ENCODE data around the gene TMEM240. TPM values are rescaled to one million over a fixed set of nuclear protein-coding genes. Genes with fewer than 3 reads are reported as not detected.
A peak's percentile ranks its signal among the peaks of the same experiment; 100 is the strongest.
"Not testable (repeated sequence)": the region's sequence is repeated elsewhere in the genome, so short reads cannot be mapped to it uniquely, and the experiment has no call there.

Gene TMEM240
- total and polyA plus RNA-seq, 9 of the 15 experiments (the other 6 are each of a cell fraction or from before 2014, with no cell fraction given), result 0.24 to 2.0 (median 0.69) TPM; not detected in 5

DNA sequence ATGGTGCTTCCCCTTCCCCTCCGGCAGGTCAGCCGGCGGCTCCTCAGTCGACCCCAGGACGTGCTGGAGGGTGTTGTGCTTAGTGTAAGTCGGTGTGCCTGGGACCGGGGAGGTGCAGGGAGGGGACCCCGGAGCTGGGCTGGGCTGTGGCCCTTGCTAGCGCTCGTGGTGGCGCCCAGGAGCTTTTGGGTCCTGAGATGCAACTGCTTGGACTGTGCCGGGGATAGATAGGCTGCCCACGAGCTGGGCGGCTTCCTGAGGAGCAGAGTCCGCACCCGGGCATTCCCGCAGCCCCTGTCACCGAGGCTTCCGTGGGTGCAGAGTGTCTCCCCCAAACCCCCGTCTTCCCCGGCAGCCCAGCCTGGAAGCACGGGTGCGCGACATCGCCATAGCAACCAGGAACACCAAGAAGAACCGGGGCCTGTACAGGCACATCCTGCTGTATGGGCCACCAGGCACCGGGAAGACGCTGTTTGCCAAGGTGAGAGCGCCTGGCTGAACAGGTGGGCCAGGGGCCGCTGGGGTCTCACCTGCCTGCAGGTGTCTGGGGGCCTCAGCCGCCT lies 54.6 kb downstream of the TMEM240 start:
- intact Hi-C loops (cut with micrococcal nuclease); BruUV-seq (replicated peaks); H3K4me2 ChIP-seq (ENCODE audit: insufficient read depth, low read length); H2AFZ ChIP-seq (ENCODE audit: low read depth, low read length); H3K9me3 ChIP-seq (replicated peaks; ENCODE audit: control insufficient read depth, insufficient read depth, low read depth, low read length); H3K79me2 ChIP-seq (ENCODE audit: control insufficient read depth, insufficient read depth, low read length); H3K9me1 ChIP-seq (ENCODE audit: control insufficient read depth, insufficient read depth, low read length); ATAC-seq; in situ Hi-C loops (cut with MboI); H3K4me3 ChIP-seq; FAIRE-seq; H3K27me3 ChIP-seq (ENCODE audit: control insufficient read depth in 2 of 2, insufficient read depth in 2 of 2, low read length in 2 of 2); H3K27ac ChIP-seq (ENCODE audit: extremely low read depth, low read depth, low read length); H4K20me1 ChIP-seq (replicated peaks; ENCODE audit: control insufficient read depth, insufficient read depth, low read length); CTCF ChIA-PET (ENCODE audit: low intra/inter-chr PET ratio); H3K4me1 ChIP-seq (replicated peaks in 1 of 2; ENCODE audit: control insufficient read depth in 2 of 2, insufficient read depth in 2 of 2, low read length in 2 of 2); H3K9ac ChIP-seq (ENCODE audit: insufficient read depth in 1 of 2, low read depth in 2 of 2, low read length in 2 of 2): not testable (repeated sequence)
- 97% methylated on average over 17 of the region's 31 CpGs for WGBS (ENCODE audit: insufficient coverage, low coverage, missing lambda C conversion rate)
- POLR2A ChIA-PET, result interaction anchor here (0.5 kb wide), 1 partner anchor 85 kb away, joined by 3 read pairs; no protein-coding TSS in a partner anchor
- 0 out of 2 replicates have a peak, but pooled peaks have one; percentile 27 for TF ChIP-seq POLR2A (conservative IDR thresholded peaks at IDR 0.05)
- TF ChIP-seq POLR2G (IDR thresholded peaks at IDR 0.05; ENCODE audit: low read depth, low read length), result peak; percentile 60
- peak; percentile 57; the same call in 1 of the 2 replicates for TF ChIP-seq RFX1 (IDR thresholded peaks at IDR 0.05)
- H3K36me3 ChIP-seq (ENCODE audit: control insufficient read depth, insufficient read depth, low read length), result peaks cover 81% of the 10 kb centered on the region
- DNase-seq (ENCODE audit: extremely low read depth in 1 of 4, low spot score in 3 of 4), result peak in 1 of 4 experiments; percentile 9

DNA sequence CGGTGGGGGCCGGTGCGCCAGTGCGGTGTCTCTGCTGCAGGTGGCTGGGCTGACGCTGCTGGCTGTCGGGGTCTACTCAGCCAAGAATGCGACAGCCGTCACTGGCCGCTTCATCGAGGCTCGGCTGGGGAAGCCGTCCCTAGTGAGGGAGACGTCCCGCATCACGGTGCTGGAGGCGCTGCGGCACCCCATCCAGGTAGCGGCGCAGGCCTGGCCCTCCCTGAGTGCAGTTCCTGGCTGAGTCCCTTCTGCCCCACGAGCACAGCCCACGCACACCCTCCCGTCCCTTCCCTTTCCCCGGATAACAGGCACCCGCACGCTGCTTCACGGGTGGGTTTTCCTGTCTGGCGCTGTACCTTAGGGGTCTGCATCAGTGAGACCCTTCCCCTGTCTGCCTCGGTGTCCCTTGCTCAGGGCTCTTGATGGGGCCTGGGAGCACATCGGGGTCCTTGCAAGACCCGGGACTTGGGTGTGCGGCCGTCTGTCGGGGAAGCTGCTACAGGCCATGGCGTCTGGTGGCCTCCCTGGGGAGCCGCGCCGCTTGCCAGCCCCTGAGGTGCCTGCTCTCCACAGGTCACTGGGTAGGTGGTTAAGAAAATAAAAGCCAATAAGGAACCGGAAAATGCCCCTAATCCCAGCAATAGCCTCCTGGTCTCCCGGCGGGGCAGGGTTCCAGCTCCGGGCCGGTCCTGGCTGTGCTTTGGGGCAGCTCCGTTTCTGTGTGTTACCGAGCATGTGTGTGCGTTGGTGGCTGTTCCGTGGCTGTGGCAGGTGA lies 55.3 kb downstream of the TMEM240 start:
- in situ Hi-C loops (cut with MboI), result not testable (repeated sequence)
- peak; percentile 14; the same call in 2 of the 3 replicates for ATAC-seq

More for the DNA sequence above, 55.3 kb downstream of the TMEM240 start:
- H3K27ac ChIP-seq (ENCODE audit: extremely low read depth, low read depth, low read length); H3K4me3 ChIP-seq; H3K9me3 ChIP-seq (replicated peaks; ENCODE audit: control insufficient read depth, insufficient read depth, low read depth, low read length); H3K4me2 ChIP-seq (ENCODE audit: insufficient read depth, low read length); intact Hi-C loops (cut with micrococcal nuclease); H4K20me1 ChIP-seq (replicated peaks; ENCODE audit: control insufficient read depth, insufficient read depth, low read length); H3K4me1 ChIP-seq (replicated peaks in 1 of 2; ENCODE audit: control insufficient read depth in 2 of 2, insufficient read depth in 2 of 2, low read length in 2 of 2); H3K9ac ChIP-seq (ENCODE audit: insufficient read depth in 1 of 2, low read depth in 2 of 2, low read length in 2 of 2); BruUV-seq (replicated peaks); FAIRE-seq; H3K79me2 ChIP-seq (ENCODE audit: control insufficient read depth, insufficient read depth, low read length); CTCF ChIA-PET (ENCODE audit: low intra/inter-chr PET ratio); H2AFZ ChIP-seq (ENCODE audit: low read depth, low read length); H3K27me3 ChIP-seq (ENCODE audit: control insufficient read depth in 2 of 2, insufficient read depth in 2 of 2, low read length in 2 of 2); DNase-seq (ENCODE audit: extremely low read depth in 1 of 4, low spot score in 3 of 4); H3K9me1 ChIP-seq (ENCODE audit: control insufficient read depth, insufficient read depth, low read length): not testable (repeated sequence)
- WGBS (ENCODE audit: insufficient coverage, low coverage, missing lambda C conversion rate), result 97% methylated on average over 23 of the region's 46 CpGs
- POLR2A ChIA-PET, result interaction anchor here (0.5 kb wide), 1 partner anchor 86 kb away, joined by 3 read pairs; no protein-coding TSS in a partner anchor
- TF ChIP-seq RBFOX2 (IDR thresholded peaks at IDR 0.05; ENCODE audit: low read depth, low read length), result peak; percentile 30; the same call in 1 of the 2 replicates
- TF ChIP-seq POLR2A (conservative IDR thresholded peaks at IDR 0.05), result 0 out of 2 replicates have a peak, but pooled peaks have one; percentile 38
- peak; percentile 32; the same call in 1 of the 2 replicates for TF ChIP-seq POLR2G (IDR thresholded peaks at IDR 0.05; ENCODE audit: low read depth, low read length)
- H3K36me3 ChIP-seq (ENCODE audit: control insufficient read depth, insufficient read depth, low read length), result peaks cover 80% of the 10 kb centered on the region

Other genes with a start within 250 kb of the TMEM240 start
Only the 7 nearest of the 23 such genes appear.
- gene ATAD3C, start 90.9 kb downstream of the TMEM240 start, total RNA-seq (2014; rRNA removed), result not detected in 2 replicates
- not detected in 2 replicates for gene ATAD3C, start 90.9 kb downstream of the TMEM240 start, total RNA-seq (2014; rRNA removed; fragmentation: Illumina TruSeq; extraction: Trizol)
- gene ATAD3C, start 90.9 kb downstream of the TMEM240 start, total RNA-seq (2015; rRNA removed; fragmentation: Illumina TruSeq; extraction: Trizol), result not detected in 2 replicates
- 0.18 and 0.60 TPM in 2 replicates for gene ATAD3C, start 90.9 kb downstream of the TMEM240 start, total RNA-seq (2021)
- gene ATAD3C, start 90.9 kb downstream of the TMEM240 start, polyA plus RNA-seq (2011; rRNA removed), result 0.03 and 0.04 TPM in 2 replicates
- not detected in 2 replicates for gene ATAD3C, start 90.9 kb downstream of the TMEM240 start, polyA plus RNA-seq (2014; fragmentation: Illumina TruSeq; extraction: Trizol)
- gene ATAD3C, start 90.9 kb downstream of the TMEM240 start, polyA plus RNA-seq (2014; fragmentation: Nextera tagmentation; extraction: Ambion mirVana), result not detected
- not detected in 2 replicates for gene ATAD3C, start 90.9 kb downstream of the TMEM240 start, polyA plus RNA-seq (2014; rRNA removed)
- 106 and 126 TPM in 2 replicates for gene ATAD3B, start 68.9 kb downstream of the TMEM240 start, total RNA-seq (2014; rRNA removed)
- gene ATAD3B, start 68.9 kb downstream of the TMEM240 start, total RNA-seq (2014; rRNA removed; fragmentation: Illumina TruSeq; extraction: Trizol), result 10.3 and 15.6 TPM in 2 replicates
- 43.2 and 45.2 TPM in 2 replicates for gene ATAD3B, start 68.9 kb downstream of the TMEM240 start, total RNA-seq (2015; rRNA removed; fragmentation: Illumina TruSeq; extraction: Trizol)
- 92.0 and 93.4 TPM in 2 replicates for gene ATAD3B, start 68.9 kb downstream of the TMEM240 start, total RNA-seq (2021)
- 27.7 and 27.9 TPM in 2 replicates for gene ATAD3B, start 68.9 kb downstream of the TMEM240 start, polyA plus RNA-seq (2011; rRNA removed)
- 18.9 and 42.2 TPM in 2 replicates for gene ATAD3B, start 68.9 kb downstream of the TMEM240 start, polyA plus RNA-seq (2014; fragmentation: Illumina TruSeq; extraction: Trizol)
- under 1 TPM; 0.07 to 0.77 TPM for gene ATAD3B, start 68.9 kb downstream of the TMEM240 start, polyA plus RNA-seq (2014; fragmentation: Nextera tagmentation; extraction: Ambion mirVana)
- 113 and 117 TPM in 2 replicates for gene ATAD3B, start 68.9 kb downstream of the TMEM240 start, polyA plus RNA-seq (2014; rRNA removed)
- 173 and 183 TPM in 2 replicates for gene ATAD3A, start 28.5 kb downstream of the TMEM240 start, total RNA-seq (2014; rRNA removed)
- 18.6 and 20.2 TPM in 2 replicates for gene ATAD3A, start 28.5 kb downstream of the TMEM240 start, total RNA-seq (2014; rRNA removed; fragmentation: Illumina TruSeq; extraction: Trizol)
- gene ATAD3A, start 28.5 kb downstream of the TMEM240 start, total RNA-seq (2015; rRNA removed; fragmentation: Illumina TruSeq; extraction: Trizol), result 80.1 and 87.1 TPM in 2 replicates
- gene ATAD3A, start 28.5 kb downstream of the TMEM240 start, total RNA-seq (2021), result 151 and 167 TPM in 2 replicates
- gene ATAD3A, start 28.5 kb downstream of the TMEM240 start, polyA plus RNA-seq (2011; rRNA removed), result 36.7 and 40.8 TPM in 2 replicates
- gene ATAD3A, start 28.5 kb downstream of the TMEM240 start, polyA plus RNA-seq (2014; fragmentation: Illumina TruSeq; extraction: Trizol), result 29.2 and 90.5 TPM in 2 replicates
- gene ATAD3A, start 28.5 kb downstream of the TMEM240 start, polyA plus RNA-seq (2014; fragmentation: Nextera tagmentation; extraction: Ambion mirVana), result 1 to 10 TPM in 1 of 2 experiments, under 1 TPM in 1; 0.10 to 1.0 TPM
- 123 and 131 TPM in 2 replicates for gene ATAD3A, start 28.5 kb downstream of the TMEM240 start, polyA plus RNA-seq (2014; rRNA removed)
- gene SSU72, start 34.2 kb upstream of the TMEM240 start, total RNA-seq (2014; rRNA removed), result 157 and 175 TPM in 2 replicates
- gene SSU72, start 34.2 kb upstream of the TMEM240 start, total RNA-seq (2014; rRNA removed; fragmentation: Illumina TruSeq; extraction: Trizol), result 75.3 and 77.6 TPM in 2 replicates
- 79.3 and 80.4 TPM in 2 replicates for gene SSU72, start 34.2 kb upstream of the TMEM240 start, total RNA-seq (2015; rRNA removed; fragmentation: Illumina TruSeq; extraction: Trizol)
- 185 and 187 TPM in 2 replicates for gene SSU72, start 34.2 kb upstream of the TMEM240 start, total RNA-seq (2021)
- 77.5 and 94.6 TPM in 2 replicates for gene SSU72, start 34.2 kb upstream of the TMEM240 start, polyA plus RNA-seq (2011; rRNA removed)
- gene SSU72, start 34.2 kb upstream of the TMEM240 start, polyA plus RNA-seq (2014; fragmentation: Illumina TruSeq; extraction: Trizol), result 184 and 187 TPM in 2 replicates
- 10 to 100 TPM; 70.8 to 90.8 TPM for gene SSU72, start 34.2 kb upstream of the TMEM240 start, polyA plus RNA-seq (2014; fragmentation: Nextera tagmentation; extraction: Ambion mirVana)
- 201 and 217 TPM in 2 replicates for gene SSU72, start 34.2 kb upstream of the TMEM240 start, polyA plus RNA-seq (2014; rRNA removed)
- 2.2 and 3.1 TPM in 2 replicates for gene FNDC10, start 59.5 kb upstream of the TMEM240 start, total RNA-seq (2014; rRNA removed)
- gene FNDC10, start 59.5 kb upstream of the TMEM240 start, total RNA-seq (2014; rRNA removed; fragmentation: Illumina TruSeq; extraction: Trizol), result 0.29 TPM in 1 of 2 replicates, not detected in the other
- gene FNDC10, start 59.5 kb upstream of the TMEM240 start, total RNA-seq (2015; rRNA removed; fragmentation: Illumina TruSeq; extraction: Trizol), result 2.9 and 3.8 TPM in 2 replicates
- 6.3 and 7.7 TPM in 2 replicates for gene FNDC10, start 59.5 kb upstream of the TMEM240 start, total RNA-seq (2021)
- 1.4 and 2.3 TPM in 2 replicates for gene FNDC10, start 59.5 kb upstream of the TMEM240 start, polyA plus RNA-seq (2011; rRNA removed)
- 1.6 and 4.4 TPM in 2 replicates for gene FNDC10, start 59.5 kb upstream of the TMEM240 start, polyA plus RNA-seq (2014; fragmentation: Illumina TruSeq; extraction: Trizol)
- under 1 TPM; 0.08 to 0.11 TPM for gene FNDC10, start 59.5 kb upstream of the TMEM240 start, polyA plus RNA-seq (2014; fragmentation: Nextera tagmentation; extraction: Ambion mirVana)
- 3.2 and 5.5 TPM in 2 replicates for gene FNDC10, start 59.5 kb upstream of the TMEM240 start, polyA plus RNA-seq (2014; rRNA removed)
- gene MIB2, start 74.9 kb upstream of the TMEM240 start, total RNA-seq (2014; rRNA removed), result 13.1 and 18.6 TPM in 2 replicates
- 0.48 and 0.62 TPM in 2 replicates for gene MIB2, start 74.9 kb upstream of the TMEM240 start, total RNA-seq (2014; rRNA removed; fragmentation: Illumina TruSeq; extraction: Trizol)
- gene MIB2, start 74.9 kb upstream of the TMEM240 start, total RNA-seq (2015; rRNA removed; fragmentation: Illumina TruSeq; extraction: Trizol), result 3.1 and 4.9 TPM in 2 replicates
- gene MIB2, start 74.9 kb upstream of the TMEM240 start, total RNA-seq (2021), result 17.0 and 17.2 TPM in 2 replicates
- 6.6 and 10.1 TPM in 2 replicates for gene MIB2, start 74.9 kb upstream of the TMEM240 start, polyA plus RNA-seq (2011; rRNA removed)
- gene MIB2, start 74.9 kb upstream of the TMEM240 start, polyA plus RNA-seq (2014; fragmentation: Illumina TruSeq; extraction: Trizol), result 0.80 and 1.4 TPM in 2 replicates
- under 1 TPM in 1 of 2 experiments, not detected in 1; 0.04 TPM for gene MIB2, start 74.9 kb upstream of the TMEM240 start, polyA plus RNA-seq (2014; fragmentation: Nextera tagmentation; extraction: Ambion mirVana)
- gene MIB2, start 74.9 kb upstream of the TMEM240 start, polyA plus RNA-seq (2014; rRNA removed), result 12.0 and 16.8 TPM in 2 replicates
- gene MMP23B, start 91.5 kb upstream of the TMEM240 start, total RNA-seq (2014; rRNA removed), result 0.65 and 1.2 TPM in 2 replicates
- gene MMP23B, start 91.5 kb upstream of the TMEM240 start, total RNA-seq (2014; rRNA removed; fragmentation: Illumina TruSeq; extraction: Trizol), result not detected in 2 replicates
- not detected in 2 replicates for gene MMP23B, start 91.5 kb upstream of the TMEM240 start, total RNA-seq (2015; rRNA removed; fragmentation: Illumina TruSeq; extraction: Trizol)
- gene MMP23B, start 91.5 kb upstream of the TMEM240 start, total RNA-seq (2021), result 0.38 and 1.3 TPM in 2 replicates
- 0.30 and 0.45 TPM in 2 replicates for gene MMP23B, start 91.5 kb upstream of the TMEM240 start, polyA plus RNA-seq (2011; rRNA removed)
- not detected in 2 replicates for gene MMP23B, start 91.5 kb upstream of the TMEM240 start, polyA plus RNA-seq (2014; fragmentation: Illumina TruSeq; extraction: Trizol)
- gene MMP23B, start 91.5 kb upstream of the TMEM240 start, polyA plus RNA-seq (2014; fragmentation: Nextera tagmentation; extraction: Ambion mirVana), result not detected
- 0.28 and 0.80 TPM in 2 replicates for gene MMP23B, start 91.5 kb upstream of the TMEM240 start, polyA plus RNA-seq (2014; rRNA removed)